Epithelial cell of esophagus (primary cell): ENCODE results near the gene GLIS1.

Source experiments
- DNase-seq: peaks from one replicate; pipeline ENCODE4 v3.0.0; 2010; ENCODE audit warnings: low read depth
- H3K4me3 ChIP-seq: 2 replicates; pipeline ENCODE4 v1.5.1; 2011; ENCODE audit warnings: mild to moderate bottlenecking, low read length, control low read depth
- CTCF ChIP-seq: IDR thresholded peaks from 2 replicates; pipeline ENCODE4 v1.5.1; 2011; ENCODE audit warnings: low read depth, mild to moderate bottlenecking, low read length, control low read depth, inconsistent platforms; ENCODE audit not compliant: insufficient read depth; ENCODE audit errors: missing control alignments

The GLIS1 gene

GRCh38 chr1:53619367-53620060, 119.5 kb downstream of the GLIS1 start:
- no peak overlapping the region for H3K4me3 ChIP-seq
- no peak for DNase-seq

GRCh38 chr1:53618500-53619366, 120.2 kb downstream of the GLIS1 start:
- no peak for DNase-seq
- no peak for TF ChIP-seq CTCF
- H3K4me3 ChIP-seq = no peak overlapping the region

More at GRCh38 chr1:53619367-53620060, 119.5 kb downstream of the GLIS1 start:
- TF ChIP-seq CTCF = no peak

GRCh38 chr1:53617851-53618499, 121.0 kb downstream of the GLIS1 start:
- DNase-seq = no peak
- TF ChIP-seq CTCF = no peak
- no peak overlapping the region for H3K4me3 ChIP-seq

GRCh38 chr1:53617382-53617781, 121.6 kb downstream of the GLIS1 start:
- peak; percentile 81 for DNase-seq
- no peak for TF ChIP-seq CTCF
- no peak overlapping the region for H3K4me3 ChIP-seq

GRCh38 chr1:53616927-53617326, 122.0 kb downstream of the GLIS1 start:
- peak; percentile 19 for TF ChIP-seq CTCF
- no peak for DNase-seq
- no peak overlapping the region for H3K4me3 ChIP-seq

GRCh38 chr1:53616511-53616910, 122.5 kb downstream of the GLIS1 start:
- no peak for TF ChIP-seq CTCF
- no peak for DNase-seq
- H3K4me3 ChIP-seq = no peak overlapping the region
